NCI-H1092 treated with DMSO at 0.1 percent for 48 hours (cell line): ENCODE measurements around the gene INHBE.
"Not testable (repeated sequence)": the region's sequence is repeated elsewhere in the genome, so short reads cannot be mapped to it uniquely, and the experiment has no call there.

ENCODE experiments used
- DNase-seq: peaks from one replicate; lab custom pipeline; 2025; lab: John Stamatoyannopoulos, UW

The INHBE gene

GRCh38 chr12:57441393-57441792, 13.7 kb upstream of the INHBE start:
- not testable (repeated sequence) for DNase-seq

- DNase-seq = no peak
Observed at GRCh38 chr12:57441846-57442427, 13.2 kb upstream of the INHBE start.

GRCh38 chr12:57444337-57444736, 10.8 kb upstream of the INHBE start:
- not testable (repeated sequence) for DNase-seq

- no peak for DNase-seq
Observed at GRCh38 chr12:57444744-57445143, 10.4 kb upstream of the INHBE start.

- no peak for DNase-seq
Observed at GRCh38 chr12:57446292-57446960, 8.7 kb upstream of the INHBE start.

GRCh38 chr12:57448669-57449068, 6.4 kb upstream of the INHBE start:
- DNase-seq = no peak

GRCh38 chr12:57449375-57449774, 5.7 kb upstream of the INHBE start:
- DNase-seq = no peak

- DNase-seq = no peak
Observed at GRCh38 chr12:57450057-57450456, 5.0 kb upstream of the INHBE start.

- DNase-seq = no peak
Observed at GRCh38 chr12:57451233-57451778, 3.8 kb upstream of the INHBE start.

GRCh38 chr12:57452181-57452936, 2.7 kb upstream of the INHBE start:
- DNase-seq = no peak

GRCh38 chr12:57452937-57453509, 2.1 kb upstream of the INHBE start:
- peak; percentile 54 for DNase-seq

- no peak for DNase-seq
Observed at GRCh38 chr12:57454213-57454565, 918 bp upstream of the INHBE start.

- DNase-seq = no peak
Observed at GRCh38 chr12:57455374-57456144, 452 bp downstream of the INHBE start.

GRCh38 chr12:57456145-57456700, 1.1 kb downstream of the INHBE start:
- DNase-seq = no peak

- DNase-seq = no peak
Observed at GRCh38 chr12:57456737-57457490, 1.8 kb downstream of the INHBE start.

- no peak for DNase-seq
Observed at GRCh38 chr12:57458665-57459054, 3.6 kb downstream of the INHBE start.

- DNase-seq = peak; percentile 89
Observed at GRCh38 chr12:57459055-57459749, 4.1 kb downstream of the INHBE start.

GRCh38 chr12:57459750-57460467, 4.8 kb downstream of the INHBE start, which contains the start of gene GLI1:
Gene GLI1 (plus strand): TSS chr12:57459785. CDS start chr12:57463692, 3,907 bp downstream.
- DNase-seq = no peak

GRCh38 chr12:57460468-57460784, 5.3 kb downstream of the INHBE start:
- no peak for DNase-seq

- no peak for DNase-seq
Observed at GRCh38 chr12:57460841-57461275, 5.8 kb downstream of the INHBE start.
